ENCODE data around the gene SFN. TPM values are rescaled to one million over a fixed set of nuclear protein-coding genes. Genes with fewer than 3 reads are reported as not detected.

SFN gene
- total RNA-seq, 1 donor, result under 0.01 TPM

DNA sequence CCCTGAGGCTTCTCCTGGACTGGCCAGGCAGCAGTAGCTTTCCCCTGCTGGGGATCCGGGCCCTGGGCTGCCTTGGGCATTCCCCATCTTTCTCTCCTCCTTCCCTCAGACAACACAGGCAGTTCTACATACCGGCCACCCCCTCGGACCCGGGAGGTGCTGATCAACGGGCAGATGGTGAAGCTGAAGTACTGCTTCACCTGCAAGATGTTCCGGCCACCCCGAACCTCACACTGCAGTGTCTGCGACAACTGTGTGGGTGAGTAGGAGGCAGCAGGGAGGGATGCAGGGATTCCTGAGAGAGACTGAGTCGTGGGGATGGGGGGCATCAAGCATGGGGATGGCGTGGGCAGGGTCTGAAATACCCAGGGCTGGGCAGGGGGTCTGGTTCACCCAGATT is 14.4 kb upstream of the SFN start:
- TF ChIP-seq CTCF (IDR thresholded peaks at IDR 0.05; ENCODE audit: extremely low read depth, low read depth, low read length), result no peak
- Histone ChIP-seq H3K4me1 (ENCODE audit: insufficient read depth, low read length) (peaks cover 20% of the 10 kb centered on the region), H3K4me2 (ENCODE audit: insufficient read depth, low read length) (peak overlapping the region; percentile 37), H2AFZ (ENCODE audit: low read length) (no peak overlapping the region), H3K27me3 (ENCODE audit: insufficient read depth, low read length) (no peaks in the 10 kb centered on the region), H3K4me3 (ENCODE audit: insufficient read depth, low read length) (no peak overlapping the region), H4K20me1 (ENCODE audit: insufficient read depth, low read length) (peaks cover 19% of the 10 kb centered on the region), H3K9me3 (ENCODE audit: low read depth, low read length) (no peaks in the 10 kb centered on the region), H3K36me3 (ENCODE audit: insufficient read depth, low read length) (peaks cover 53% of the 10 kb centered on the region), H3K79me2 (ENCODE audit: insufficient read depth, low read length) (peaks cover 2% of the 10 kb centered on the region), H3K27ac (ENCODE audit: low read depth, low read length) (peak overlapping the region; percentile 96)
- DNase-seq (ENCODE audit: insufficient read length, low spot score, missing footprints), result peak; percentile 26

GRCh38 chr1:26848941-26849774 is 13.8 kb upstream of the SFN start:
- Histone ChIP-seq H4K20me1 (ENCODE audit: insufficient read depth, low read length) (peaks cover 25% of the 10 kb centered on the region), H3K4me3 (ENCODE audit: insufficient read depth, low read length) (no peak overlapping the region), H3K9me3 (ENCODE audit: low read depth, low read length) (no peaks in the 10 kb centered on the region), H2AFZ (ENCODE audit: low read length) (peak overlapping the region; percentile 1), H3K27ac (ENCODE audit: low read depth, low read length) (peak overlapping the region; percentile 96), H3K4me2 (ENCODE audit: insufficient read depth, low read length) (peak overlapping the region; percentile 37), H3K79me2 (ENCODE audit: insufficient read depth, low read length) (no peaks in the 10 kb centered on the region), H3K36me3 (ENCODE audit: insufficient read depth, low read length) (peaks cover 59% of the 10 kb centered on the region), H3K27me3 (ENCODE audit: insufficient read depth, low read length) (no peaks in the 10 kb centered on the region), H3K4me1 (ENCODE audit: insufficient read depth, low read length) (peaks cover 20% of the 10 kb centered on the region)
- peak; percentile 98 for DNase-seq (ENCODE audit: insufficient read length, low spot score, missing footprints)
- no peak for TF ChIP-seq CTCF (IDR thresholded peaks at IDR 0.05; ENCODE audit: extremely low read depth, low read depth, low read length)

- Histone ChIP-seq H4K20me1 (ENCODE audit: insufficient read depth, low read length) (peaks cover 22% of the 10 kb centered on the region), H3K27me3 (ENCODE audit: insufficient read depth, low read length) (no peaks in the 10 kb centered on the region), H3K4me2 (ENCODE audit: insufficient read depth, low read length) (no peak overlapping the region), H3K4me1 (ENCODE audit: insufficient read depth, low read length) (peaks cover 20% of the 10 kb centered on the region), H3K79me2 (ENCODE audit: insufficient read depth, low read length) (no peaks in the 10 kb centered on the region), H3K36me3 (ENCODE audit: insufficient read depth, low read length) (peaks cover 65% of the 10 kb centered on the region), H2AFZ (ENCODE audit: low read length) (no peak overlapping the region), H3K9me3 (ENCODE audit: low read depth, low read length) (no peaks in the 10 kb centered on the region), H3K4me3 (ENCODE audit: insufficient read depth, low read length) (no peak overlapping the region), H3K27ac (ENCODE audit: low read depth, low read length) (no peak overlapping the region)
- DNase-seq (ENCODE audit: insufficient read length, low spot score, missing footprints), result peak; percentile 49
- TF ChIP-seq CTCF (IDR thresholded peaks at IDR 0.05; ENCODE audit: extremely low read depth, low read depth, low read length), result peak; percentile 14
Observed at GRCh38 chr1:26851106-26851684, 11.8 kb upstream of the SFN start.

- TF ChIP-seq CTCF (IDR thresholded peaks at IDR 0.05; ENCODE audit: extremely low read depth, low read depth, low read length), result no peak
- no peak overlapping the region for H3K4me3 ChIP-seq (ENCODE audit: insufficient read depth, low read length)
- peaks cover 62% of the 10 kb centered on the region for H3K36me3 ChIP-seq (ENCODE audit: insufficient read depth, low read length)
- H3K4me1 ChIP-seq (ENCODE audit: insufficient read depth, low read length), result peaks cover 20% of the 10 kb centered on the region
- no peak overlapping the region for H3K4me2 ChIP-seq (ENCODE audit: insufficient read depth, low read length)
- H3K27ac ChIP-seq (ENCODE audit: low read depth, low read length), result no peak overlapping the region
- no peak for DNase-seq (ENCODE audit: insufficient read length, low spot score, missing footprints)
- no peak overlapping the region for H2AFZ ChIP-seq (ENCODE audit: low read length)
- H3K27me3 ChIP-seq (ENCODE audit: insufficient read depth, low read length), result no peaks in the 10 kb centered on the region
- H3K79me2 ChIP-seq (ENCODE audit: insufficient read depth, low read length), result no peaks in the 10 kb centered on the region
- peaks cover 22% of the 10 kb centered on the region for H4K20me1 ChIP-seq (ENCODE audit: insufficient read depth, low read length)
- no peaks in the 10 kb centered on the region for H3K9me3 ChIP-seq (ENCODE audit: low read depth, low read length)
Observed at GRCh38 chr1:26852701-26853100, 10.2 kb upstream of the SFN start.

All from osteoblast (primary cell).